ENCODE data around the gene IFI27.

DNA sequence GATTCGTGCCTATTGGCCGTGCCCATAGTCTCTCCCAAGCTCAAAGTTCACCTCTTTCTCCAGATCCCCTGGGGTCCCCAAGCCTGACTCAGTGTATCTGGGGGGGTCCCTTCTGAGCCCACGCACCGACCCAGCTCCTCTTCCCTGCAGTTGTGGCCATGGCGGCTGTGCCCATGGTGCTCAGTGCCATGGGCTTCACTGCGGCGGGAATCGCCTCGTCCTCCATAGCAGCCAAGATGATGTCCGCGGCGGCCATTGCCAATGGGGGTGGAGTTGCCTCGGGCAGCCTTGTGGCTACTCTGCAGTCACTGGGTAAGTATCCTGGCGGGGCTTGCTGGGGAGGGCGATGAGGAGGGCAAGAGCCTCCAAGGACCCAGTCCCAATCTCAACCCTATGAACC lies 5.1 kb downstream of the IFI27 start:
- no peak for TF ChIP-seq EZH2 (IDR thresholded peaks at IDR 0.05)
- no peak for TF ChIP-seq POLR2AphosphoS5 (IDR thresholded peaks at IDR 0.05; ENCODE audit: borderline replicate concordance, low read depth, low read length)
- no peak for TF ChIP-seq FOXP2 (optimal IDR thresholded peaks at IDR 0.05; ENCODE audit: control extremely low read depth, extremely low read length, insufficient read depth)

All from SK-N-MC (cell line).